GM19328 (cell line): Measurements from ENCODE around the gene LRMDA.
"Not testable (repeated sequence)": the region's sequence is repeated elsewhere in the genome, so short reads cannot be mapped to it uniquely, and the experiment has no call there.

Source experiments
- ATAC-seq: cut with Tn5 transposase; IDR thresholded peaks from one replicate; pipeline ENCODE4 v1.9.1; 2021; ENCODE audit warnings: mild to moderate bottlenecking, moderate library complexity; ENCODE audit not compliant: unreplicated experiment

The LRMDA gene

DNA sequence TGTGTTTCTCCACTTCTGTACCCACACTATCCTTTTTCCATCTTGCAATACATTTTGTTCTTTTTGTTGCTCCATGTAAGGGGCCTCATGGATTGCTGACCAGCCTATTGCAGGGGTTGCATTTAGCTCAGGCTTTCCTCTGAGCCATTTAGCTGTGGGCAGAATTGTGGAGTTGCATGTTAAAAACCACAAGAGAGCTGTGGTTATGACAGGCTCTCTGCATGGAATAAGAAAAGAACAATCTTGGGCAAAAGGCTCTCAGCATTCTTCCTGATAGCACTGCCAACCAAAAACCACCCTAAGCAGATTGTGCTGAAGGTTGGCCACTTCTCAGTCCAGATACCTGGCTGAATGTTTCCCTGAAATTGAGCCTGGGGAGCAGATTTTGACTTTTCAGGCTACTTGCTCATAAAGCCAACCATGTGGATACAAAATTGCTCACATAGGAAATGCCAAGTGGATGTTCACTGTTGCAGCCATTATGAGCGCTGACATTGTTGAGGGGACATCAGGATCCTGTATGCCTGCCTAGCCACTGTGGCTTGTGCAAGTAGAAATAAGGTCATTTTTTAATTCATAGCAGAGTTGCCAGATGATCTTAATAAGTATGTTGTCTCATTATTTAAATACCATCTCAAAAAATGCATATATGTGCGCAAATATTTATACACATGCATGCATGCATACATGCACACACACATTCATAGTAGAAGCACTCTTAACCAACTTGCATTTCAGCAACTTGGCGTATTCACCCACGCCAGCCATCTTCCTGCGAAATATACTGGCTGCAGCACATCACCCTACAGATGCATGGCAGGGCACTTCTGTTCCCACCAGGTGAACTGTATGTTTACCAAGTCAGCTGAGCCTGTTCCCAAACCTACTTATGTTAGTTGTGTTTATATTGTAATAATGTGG is 695.4 kb downstream of the LRMDA start:
- no peak for ATAC-seq

- no peak for ATAC-seq
Measured at GRCh38 chr10:76127984-76128589, 696.7 kb downstream of the LRMDA start.

GRCh38 chr10:76129213-76129612 is 697.8 kb downstream of the LRMDA start:
- ATAC-seq = no peak

DNA sequence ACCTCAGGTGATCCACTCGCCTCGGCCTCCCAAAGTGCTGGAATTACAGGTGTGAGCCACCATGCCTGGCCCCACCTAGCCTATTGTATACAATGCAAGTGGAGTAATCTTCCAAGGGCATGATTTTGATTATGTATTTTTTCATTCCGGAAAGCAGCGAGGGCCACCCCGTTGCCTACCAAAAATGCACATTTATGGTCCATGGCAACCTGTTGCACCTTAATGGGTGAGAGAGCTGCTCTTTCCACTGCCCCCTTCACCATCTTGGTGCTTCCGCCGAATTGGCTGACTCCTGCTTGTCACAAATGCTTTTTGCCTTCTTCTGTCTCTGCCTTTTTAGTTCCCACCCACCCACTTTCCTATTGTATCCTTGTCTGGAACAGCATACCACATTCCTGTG is 699.5 kb downstream of the LRMDA start:
- no peak for ATAC-seq

- no peak for ATAC-seq
Measured at GRCh38 chr10:76133597-76134255, 702.3 kb downstream of the LRMDA start.

DNA sequence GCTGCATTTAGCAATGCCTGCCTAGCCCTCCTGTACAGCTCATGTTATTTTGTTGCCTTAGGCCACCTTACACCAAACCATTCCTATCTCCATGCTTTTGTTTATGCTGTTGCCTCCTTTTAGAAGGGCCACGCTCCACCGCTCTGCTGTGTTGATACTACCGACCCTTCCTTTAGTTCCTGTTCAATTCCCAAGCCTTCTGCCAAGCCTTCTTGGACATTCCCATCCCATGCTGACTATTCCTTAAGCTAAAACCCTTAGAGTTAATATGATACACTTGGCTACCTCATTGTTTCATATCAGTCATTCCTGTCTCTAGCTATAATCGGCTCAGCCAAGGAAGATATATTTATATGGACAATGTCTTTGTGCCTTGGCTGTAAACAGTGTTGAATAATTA is 705.5 kb downstream of the LRMDA start:
- ATAC-seq = no peak

DNA sequence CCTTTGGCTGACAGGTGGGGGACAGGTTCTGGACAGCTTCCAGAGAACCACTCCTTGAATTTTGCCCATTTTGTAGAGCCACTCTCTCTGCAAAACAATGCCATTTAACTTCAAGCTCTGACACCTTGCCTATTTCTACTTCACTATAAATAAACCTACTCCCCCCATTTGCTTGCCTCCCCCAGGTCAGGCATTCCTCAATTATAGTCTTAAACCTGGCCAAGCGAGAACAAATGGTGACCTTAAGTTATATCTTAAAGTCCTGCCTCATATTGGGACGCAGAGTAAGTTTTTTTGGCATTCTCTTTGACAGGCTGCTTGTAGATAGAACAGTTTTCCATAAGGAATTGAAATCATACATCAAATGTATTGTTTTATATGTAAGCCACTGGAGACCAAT is 706.9 kb downstream of the LRMDA start:
- ATAC-seq = no peak

GRCh38 chr10:76138906-76139305 is 707.5 kb downstream of the LRMDA start:
- no peak for ATAC-seq

GRCh38 chr10:76139431-76139830 is 708.0 kb downstream of the LRMDA start:
- no peak for ATAC-seq

- ATAC-seq = no peak
Measured at GRCh38 chr10:76141376-76141775, 710.0 kb downstream of the LRMDA start.

- not testable (repeated sequence) for ATAC-seq
Measured at GRCh38 chr10:76148217-76148616, 716.8 kb downstream of the LRMDA start.

GRCh38 chr10:76149182-76149581 is 717.8 kb downstream of the LRMDA start:
- no peak for ATAC-seq

GRCh38 chr10:76149602-76150138 is 718.2 kb downstream of the LRMDA start:
- ATAC-seq = no peak

DNA sequence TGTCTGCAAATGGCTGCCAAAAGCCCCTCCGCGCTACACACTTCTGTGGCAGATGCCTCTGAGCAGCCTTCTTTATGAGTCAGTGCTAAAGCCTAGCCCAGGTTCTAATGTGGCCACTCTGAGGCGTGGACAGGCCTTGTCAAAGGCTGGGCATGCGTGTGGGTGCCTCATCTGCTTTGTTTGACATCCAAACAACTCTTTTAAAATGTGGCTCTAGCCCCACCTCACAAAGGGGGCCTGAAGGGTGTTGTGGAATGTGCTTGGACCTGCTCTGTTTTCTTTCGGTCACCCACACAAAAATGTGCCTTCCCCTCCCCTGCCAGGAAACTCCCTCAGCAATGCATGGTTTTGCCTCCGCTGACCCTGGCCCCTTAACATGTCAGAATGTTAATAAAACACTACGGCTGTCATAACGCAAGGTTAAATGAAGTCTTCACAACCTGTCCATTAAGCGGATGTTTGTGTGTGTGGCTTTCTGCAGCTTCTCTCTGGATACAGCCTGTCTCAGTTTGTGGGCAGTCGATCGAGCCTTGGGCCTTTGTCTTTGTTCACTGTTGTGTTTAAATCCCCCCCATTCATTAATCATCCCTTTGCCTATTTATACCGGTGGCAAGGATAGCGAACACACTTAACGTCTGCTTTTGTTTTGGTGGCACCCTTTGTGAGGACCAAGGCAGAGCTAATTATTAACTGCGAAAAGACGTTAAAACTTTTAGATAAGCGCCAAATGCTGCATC is 718.9 kb downstream of the LRMDA start:
- ATAC-seq = no peak

DNA sequence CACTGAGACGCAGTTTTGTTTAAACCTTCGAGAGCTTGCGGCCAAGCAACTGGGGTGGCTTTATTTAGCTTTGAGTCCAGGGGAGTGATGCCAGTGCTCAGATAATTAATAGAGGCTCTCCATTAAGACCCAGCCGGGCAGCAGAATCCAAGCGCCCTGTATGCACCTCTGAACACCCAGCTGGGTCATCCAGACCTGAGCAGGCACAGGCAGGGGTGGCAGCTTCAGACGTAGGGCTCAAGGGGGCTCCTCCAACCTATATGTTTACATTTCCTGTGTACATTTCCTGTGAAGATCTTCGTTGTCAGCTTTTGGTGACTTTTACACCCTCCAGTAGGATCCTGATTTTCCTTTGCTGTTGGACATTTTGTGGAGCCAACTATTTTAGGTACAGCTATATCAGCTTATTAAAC is 719.5 kb downstream of the LRMDA start:
- no peak for ATAC-seq

DNA sequence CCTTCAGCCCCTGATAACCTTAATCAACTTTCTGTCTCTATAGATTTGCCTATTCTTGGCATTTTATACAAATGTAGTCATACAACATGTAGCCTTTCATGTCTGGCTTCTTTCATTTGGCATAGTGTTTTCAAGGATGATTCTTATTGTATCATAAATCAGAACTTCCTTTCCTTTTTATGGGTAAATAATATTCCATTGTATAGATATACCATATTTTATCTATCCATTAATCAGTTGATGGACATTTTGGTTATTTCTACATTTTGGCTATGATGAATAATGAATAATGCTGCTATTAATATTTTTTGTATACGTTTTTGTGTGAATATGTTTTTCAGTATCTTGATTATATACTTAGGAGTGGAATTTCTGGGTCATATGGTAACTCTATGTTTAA is 720.8 kb downstream of the LRMDA start:
- ATAC-seq = no peak

- ATAC-seq = no peak
Measured at GRCh38 chr10:76155961-76156360, 724.5 kb downstream of the LRMDA start.

- no peak for ATAC-seq
Measured at GRCh38 chr10:76160446-76161300, 729.2 kb downstream of the LRMDA start.

GRCh38 chr10:76161301-76161582 is 729.8 kb downstream of the LRMDA start:
- no peak for ATAC-seq

DNA sequence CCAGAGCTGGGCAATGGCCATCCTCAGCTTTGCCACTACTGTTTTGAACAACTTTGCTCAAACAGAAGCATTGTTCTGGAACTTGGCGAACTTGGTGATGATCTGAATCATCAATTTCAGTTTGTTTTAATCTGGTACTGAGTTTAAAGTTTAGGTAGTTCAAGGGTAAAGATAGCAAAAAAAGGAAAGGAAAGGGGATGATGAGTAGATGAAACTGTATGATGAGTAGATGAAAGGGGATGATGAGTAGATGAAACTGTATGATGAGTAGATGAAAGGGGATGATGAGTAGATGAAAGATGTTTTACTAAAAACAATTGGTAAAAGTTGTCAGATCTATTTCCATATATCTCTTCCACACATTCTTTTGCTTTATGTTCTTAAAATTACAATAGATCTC is 737.0 kb downstream of the LRMDA start:
- ATAC-seq = no peak
